Tibial nerve (tissue), 4 donors: ENCODE results near the gene B3GAT1. TPM values are rescaled to one million over a fixed set of nuclear protein-coding genes. Genes with fewer than 3 reads are reported as not detected.

Experiments
- DNase-seq, 2 donors: peaks; one replicate each; pipeline ENCODE4 v3.0.0-alpha.2; 2019; ENCODE audit warnings: low spot score in 2 of 2
- H3K27ac ChIP-seq, 4 donors: fragments of 200-600 bp; sonication (generic) in 3 of 4; one replicate each; pipeline ENCODE4 v1.5.1; 2017 to 2019; ENCODE audit warnings: mild to moderate bottlenecking in 1 of 4
- H3K27me3 ChIP-seq, 2 donors: fragments of 200-600 bp; sonication (generic) in 1 of 2; one replicate each; pipeline versions ENCODE4 v1.5.1 to v1.6.0; 2017 to 2019
- H3K36me3 ChIP-seq, 3 donors: fragments of 200-600 bp; sonication (generic); one replicate each; pipeline ENCODE4 v1.5.1; 2018 to 2019
- H3K4me1 ChIP-seq, 4 donors: fragments of 200-600 bp; sonication (generic) in 3 of 4; one replicate each; pipeline ENCODE4 v1.5.1; 2017 to 2019
- H3K4me3 ChIP-seq, 4 donors: fragments of 200-600 bp; sonication (generic) in 3 of 4; one replicate each; pipeline ENCODE4 v1.5.1; 2017 to 2019; ENCODE audit warnings: mild to moderate bottlenecking in 1 of 4, moderate library complexity in 1 of 4
- H3K9me3 ChIP-seq, 4 donors: fragments of 200-600 bp; sonication (generic) in 3 of 4; one replicate each; pipeline ENCODE4 v1.5.1; 2017 to 2019
- CTCF ChIP-seq, 5 experiments: fragments of 200-600 bp in 3 of 5; fragments of 450-650 bp in 2 of 5; sonication (generic) in 3 of 5; IDR thresholded peaks; one replicate each; pipeline ENCODE4 v1.5.1; 2016 to 2019; ENCODE audit warnings: antibody characterized with exemption in 5 of 5, mild to moderate bottlenecking in 3 of 5, moderate library complexity in 2 of 5
- EP300 ChIP-seq, 2 donors: sonication (generic); formaldehyde crosslinking; IDR thresholded peaks; one replicate each; pipeline ENCODE4 v1.6.1; 2017; ENCODE audit warnings: antibody characterized with exemption in 2 of 2, mild to moderate bottlenecking in 1 of 2
- POLR2A ChIP-seq, 2 donors: fragments of 450-650 bp; IDR thresholded peaks; one replicate each; pipeline ENCODE4 v1.6.1; 2017; ENCODE audit warnings: antibody characterized with exemption in 2 of 2, mild to moderate bottlenecking in 2 of 2, moderate library complexity in 2 of 2
- WGBS, 2 donors: methylation state at CpG; one replicate each; pipeline ENCODE4 v1.1.5; 2018; 5-methylcytosine and 5-hydroxymethylcytosine counted together
- total RNA-seq, 4 donors: library from RNA; depleted of rRNA; stranded (reverse); fragments of >200 nt; gene quantifications; one replicate each; pipeline ENCODE4 v1.1.0, GENCODE V29; 2016

The B3GAT1 gene
- total RNA-seq, 4 donors from 2014 or later = 6.6 to 18.0 (median 9.1) TPM

- Histone ChIP-seq H3K4me1 (peaks cover 0 to 45% (median 3%) of the 10 kb centered on the region in 4 donors), H3K36me3 (no peaks in the 10 kb centered on the region), H3K27ac (no peak overlapping the region), H3K4me3 (no peak overlapping the region), H3K9me3 (no peaks in the 10 kb centered on the region), H3K27me3 (peaks cover 0 to 41% of the 10 kb centered on the region in 2 donors)
- no peak for DNase-seq
- 16 to 19% methylated on average over 16 to 17 of the region's 17 CpGs for WGBS, 2 donors
- TF ChIP-seq EP300 (IDR thresholded peaks at IDR 0.05) (no peak), CTCF (IDR thresholded peaks at IDR 0.05) (no peak), POLR2A (IDR thresholded peaks at IDR 0.05) (no peak)
These were observed 3.0 kb upstream of the B3GAT1 start for GRCh38 chr11:134414766-134415765.

GRCh38 chr11:134413826-134414731, 2.0 kb upstream of the B3GAT1 start:
- no peak for TF ChIP-seq EP300 (IDR thresholded peaks at IDR 0.05)
- no peak for TF ChIP-seq CTCF (IDR thresholded peaks at IDR 0.05)
- TF ChIP-seq POLR2A (IDR thresholded peaks at IDR 0.05) = no peak
- WGBS, 2 donors = 35 to 39% methylated on average over 18 of the region's 18 CpGs
- no peaks in the 10 kb centered on the region for H3K9me3 ChIP-seq
- no peaks in the 10 kb centered on the region for H3K36me3 ChIP-seq
- DNase-seq = no peak
- H3K4me1 ChIP-seq = peaks cover 0 to 45% (median 3%) of the 10 kb centered on the region in 4 donors
- peaks cover 0 to 49% of the 10 kb centered on the region in 2 donors for H3K27me3 ChIP-seq
- no peak overlapping the region for H3K4me3 ChIP-seq
- peak overlapping the region in 1 of 4 donors; percentile 79 for H3K27ac ChIP-seq

- Histone ChIP-seq H3K27me3 (peaks cover 0 to 52% of the 10 kb centered on the region in 2 donors), H3K4me1 (peaks cover 0 to 45% (median 3%) of the 10 kb centered on the region in 4 donors), H3K27ac (peak overlapping the region; percentile 41 to 79 (median 70)), H3K9me3 (no peaks in the 10 kb centered on the region), H3K36me3 (no peaks in the 10 kb centered on the region), H3K4me3 (peak overlapping the region; percentile 39 to 62 (median 45))
- TF ChIP-seq CTCF (IDR thresholded peaks at IDR 0.05) (no peak), POLR2A (IDR thresholded peaks at IDR 0.05) (no peak), EP300 (IDR thresholded peaks at IDR 0.05) (no peak)
- 19 to 20% methylated on average over 22 of the region's 22 CpGs for WGBS, 2 donors
- DNase-seq = no peak
These were observed 1.2 kb upstream of the B3GAT1 start for GRCh38 chr11:134413043-134413825.

GRCh38 chr11:134410766-134411165, 1.3 kb downstream of the B3GAT1 start:
- Histone ChIP-seq H3K4me3 (peak overlapping the region in 2 of 4 donors; percentile 39 to 62), H3K9me3 (no peaks in the 10 kb centered on the region), H3K4me1 (peaks cover 0 to 45% (median 3%) of the 10 kb centered on the region in 4 donors), H3K36me3 (no peaks in the 10 kb centered on the region), H3K27ac (peak overlapping the region in 2 of 4 donors; percentile 21 to 79), H3K27me3 (peaks cover 0 to 52% of the 10 kb centered on the region in 2 donors)
- 62 to 77% methylated on average over 5 of the region's 5 CpGs for WGBS, 2 donors
- TF ChIP-seq EP300 (IDR thresholded peaks at IDR 0.05) (no peak), CTCF (IDR thresholded peaks at IDR 0.05) (no peak), POLR2A (IDR thresholded peaks at IDR 0.05) (no peak)
- DNase-seq = no peak
